ENCODE data around the gene RABGEF1. TPM values are rescaled to one million over a fixed set of nuclear protein-coding genes. Genes with fewer than 3 reads are reported as not detected.

The RABGEF1 gene
- total and polyA plus RNA-seq, 2 experiments from 2014 or later, result 14.7 to 17.5 TPM

DNA sequence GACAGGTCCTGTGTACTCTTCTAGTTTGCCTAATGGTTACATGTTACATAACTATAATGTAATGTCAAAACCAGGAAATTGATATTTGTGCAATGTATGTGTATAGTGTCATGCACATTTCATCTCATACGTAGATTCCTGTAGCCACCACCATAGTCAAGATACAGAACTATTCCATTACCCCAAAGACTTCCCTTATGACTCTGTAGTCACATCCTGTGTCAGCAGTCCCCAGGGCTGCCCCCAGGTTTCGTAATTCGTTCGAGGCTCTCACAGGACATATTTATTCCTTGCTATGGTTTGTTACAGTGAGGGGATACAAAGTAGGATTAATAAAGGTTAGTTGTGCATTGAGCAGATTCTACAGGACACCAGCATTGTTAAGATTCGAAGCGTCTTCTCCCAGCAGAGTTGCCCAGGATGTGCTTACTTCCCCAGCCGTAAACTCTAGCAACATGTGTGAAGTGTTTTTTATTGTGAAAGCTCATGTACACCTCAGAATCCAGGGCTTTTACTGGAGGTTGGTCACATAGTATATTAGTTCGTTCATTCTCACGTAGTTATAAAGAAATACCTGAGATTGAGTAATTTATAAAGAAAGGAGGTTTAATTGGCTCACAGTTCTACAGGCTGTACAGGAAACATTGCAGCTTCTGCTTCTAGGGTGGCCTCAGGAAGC lies 18.6 kb downstream of the RABGEF1 start:
- Histone ChIP-seq H3F3A (replicated peaks; ENCODE audit: low read depth) (no peaks in the 10 kb centered on the region), H4K20me1 (replicated peaks; ENCODE audit: insufficient read depth) (peaks cover 10% of the 10 kb centered on the region), H3K4me2 (no peak overlapping the region), H2AFZ (no peak overlapping the region), H3K9me2 (ENCODE audit: insufficient read depth) (no peaks in the 10 kb centered on the region), H3K27me3 (ENCODE audit: insufficient read depth) (no peaks in the 10 kb centered on the region), H3K4me3 (no peak overlapping the region), H3K79me2 (replicated peaks; ENCODE audit: insufficient read depth) (peaks cover 42% of the 10 kb centered on the region), H3K27ac (ENCODE audit: low read depth) (no peak overlapping the region), H3K4me1 (ENCODE audit: insufficient read depth) (no peaks in the 10 kb centered on the region), H3K36me3 (ENCODE audit: insufficient read depth) (no peaks in the 10 kb centered on the region)
- TF ChIP-seq, protein P1, sequence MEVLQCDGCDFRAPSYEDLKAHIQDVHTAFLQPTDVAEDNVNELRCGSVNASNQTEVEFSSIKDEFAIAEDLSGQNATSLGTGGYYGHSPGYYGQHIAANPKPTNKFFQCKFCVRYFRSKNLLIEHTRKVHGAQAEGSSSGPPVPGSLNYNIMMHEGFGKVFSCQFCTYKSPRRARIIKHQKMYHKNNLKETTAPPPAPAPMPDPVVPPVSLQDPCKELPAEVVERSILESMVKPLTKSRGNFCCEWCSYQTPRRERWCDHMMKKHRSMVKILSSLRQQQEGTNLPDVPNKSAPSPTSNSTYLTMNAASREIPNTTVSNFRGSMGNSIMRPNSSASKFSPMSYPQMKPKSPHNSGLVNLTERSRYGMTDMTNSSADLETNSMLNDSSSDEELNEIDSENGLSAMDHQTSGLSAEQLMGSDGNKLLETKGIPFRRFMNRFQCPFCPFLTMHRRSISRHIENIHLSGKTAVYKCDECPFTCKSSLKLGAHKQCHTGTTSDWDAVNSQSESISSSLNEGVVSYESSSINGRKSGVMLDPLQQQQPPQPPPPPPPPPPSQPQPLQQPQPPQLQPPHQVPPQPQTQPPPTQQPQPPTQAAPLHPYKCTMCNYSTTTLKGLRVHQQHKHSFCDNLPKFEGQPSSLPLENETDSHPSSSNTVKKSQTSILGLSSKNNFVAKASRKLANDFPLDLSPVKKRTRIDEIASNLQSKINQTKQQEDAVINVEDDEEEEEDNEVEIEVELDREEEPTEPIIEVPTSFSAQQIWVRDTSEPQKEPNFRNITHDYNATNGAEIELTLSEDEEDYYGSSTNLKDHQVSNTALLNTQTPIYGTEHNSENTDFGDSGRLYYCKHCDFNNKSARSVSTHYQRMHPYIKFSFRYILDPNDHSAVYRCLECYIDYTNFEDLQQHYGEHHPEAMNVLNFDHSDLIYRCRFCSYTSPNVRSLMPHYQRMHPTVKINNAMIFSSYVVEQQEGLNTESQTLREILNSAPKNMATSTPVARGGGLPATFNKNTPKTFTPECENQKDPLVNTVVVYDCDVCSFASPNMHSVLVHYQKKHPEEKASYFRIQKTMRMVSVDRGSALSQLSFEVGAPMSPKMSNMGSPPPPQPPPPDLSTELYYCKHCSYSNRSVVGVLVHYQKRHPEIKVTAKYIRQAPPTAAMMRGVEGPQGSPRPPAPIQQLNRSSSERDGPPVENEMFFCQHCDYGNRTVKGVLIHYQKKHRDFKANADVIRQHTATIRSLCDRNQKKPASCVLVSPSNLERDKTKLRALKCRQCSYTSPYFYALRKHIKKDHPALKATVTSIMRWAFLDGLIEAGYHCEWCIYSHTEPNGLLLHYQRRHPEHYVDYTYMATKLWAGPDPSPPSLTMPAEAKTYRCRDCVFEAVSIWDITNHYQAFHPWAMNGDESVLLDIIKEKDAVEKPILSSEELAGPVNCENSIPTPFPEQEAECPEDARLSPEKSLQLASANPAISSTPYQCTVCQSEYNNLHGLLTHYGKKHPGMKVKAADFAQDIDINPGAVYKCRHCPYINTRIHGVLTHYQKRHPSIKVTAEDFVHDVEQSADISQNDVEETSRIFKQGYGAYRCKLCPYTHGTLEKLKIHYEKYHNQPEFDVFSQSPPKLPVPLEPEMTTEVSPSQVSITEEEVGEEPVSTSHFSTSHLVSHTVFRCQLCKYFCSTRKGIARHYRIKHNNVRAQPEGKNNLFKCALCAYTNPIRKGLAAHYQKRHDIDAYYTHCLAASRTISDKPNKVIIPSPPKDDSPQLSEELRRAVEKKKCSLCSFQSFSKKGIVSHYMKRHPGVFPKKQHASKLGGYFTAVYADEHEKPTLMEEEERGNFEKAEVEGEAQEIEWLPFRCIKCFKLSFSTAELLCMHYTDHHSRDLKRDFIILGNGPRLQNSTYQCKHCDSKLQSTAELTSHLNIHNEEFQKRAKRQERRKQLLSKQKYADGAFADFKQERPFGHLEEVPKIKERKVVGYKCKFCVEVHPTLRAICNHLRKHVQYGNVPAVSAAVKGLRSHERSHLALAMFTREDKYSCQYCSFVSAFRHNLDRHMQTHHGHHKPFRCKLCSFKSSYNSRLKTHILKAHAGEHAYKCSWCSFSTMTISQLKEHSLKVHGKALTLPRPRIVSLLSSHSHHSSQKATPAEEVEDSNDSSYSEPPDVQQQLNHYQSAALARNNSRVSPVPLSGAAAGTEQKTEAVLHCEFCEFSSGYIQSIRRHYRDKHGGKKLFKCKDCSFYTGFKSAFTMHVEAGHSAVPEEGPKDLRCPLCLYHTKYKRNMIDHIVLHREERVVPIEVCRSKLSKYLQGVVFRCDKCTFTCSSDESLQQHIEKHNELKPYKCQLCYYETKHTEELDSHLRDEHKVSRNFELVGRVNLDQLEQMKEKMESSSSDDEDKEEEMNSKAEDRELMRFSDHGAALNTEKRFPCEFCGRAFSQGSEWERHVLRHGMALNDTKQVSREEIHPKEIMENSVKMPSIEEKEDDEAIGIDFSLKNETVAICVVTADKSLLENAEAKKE (CRISPR knock-in tag; IDR thresholded peaks at IDR 0.05), result no peak
- TF ChIP-seq ZNF114 (CRISPR knock-in tag; IDR thresholded peaks at IDR 0.05) (no peak), STAT1 (IDR thresholded peaks at IDR 0.05; ENCODE audit: unreplicated experiment) (no peak), CREB1 (CRISPR knock-in tag; IDR thresholded peaks at IDR 0.05; ENCODE audit: low read depth) (no peak), EZH2phosphoT487 (IDR thresholded peaks at IDR 0.05; ENCODE audit: unreplicated experiment) (no peak), JUNB (IDR thresholded peaks at IDR 0.05; ENCODE audit: unreplicated experiment) (no peak), ZNF331 (CRISPR knock-in tag; IDR thresholded peaks at IDR 0.05; ENCODE audit: low read depth) (no peak), EZH2 (IDR thresholded peaks at IDR 0.05; ENCODE audit: low read depth, unreplicated experiment) (no peak), POLR2AphosphoS5 (IDR thresholded peaks at IDR 0.05; ENCODE audit: low read depth) (no peak), NANOG (IDR thresholded peaks at IDR 0.05; ENCODE audit: borderline replicate concordance) (no peak)
- TF ChIP-seq, protein P2, sequence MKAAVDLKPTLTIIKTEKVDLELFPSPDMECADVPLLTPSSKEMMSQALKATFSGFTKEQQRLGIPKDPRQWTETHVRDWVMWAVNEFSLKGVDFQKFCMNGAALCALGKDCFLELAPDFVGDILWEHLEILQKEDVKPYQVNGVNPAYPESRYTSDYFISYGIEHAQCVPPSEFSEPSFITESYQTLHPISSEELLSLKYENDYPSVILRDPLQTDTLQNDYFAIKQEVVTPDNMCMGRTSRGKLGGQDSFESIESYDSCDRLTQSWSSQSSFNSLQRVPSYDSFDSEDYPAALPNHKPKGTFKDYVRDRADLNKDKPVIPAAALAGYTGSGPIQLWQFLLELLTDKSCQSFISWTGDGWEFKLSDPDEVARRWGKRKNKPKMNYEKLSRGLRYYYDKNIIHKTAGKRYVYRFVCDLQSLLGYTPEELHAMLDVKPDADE (IDR thresholded peaks at IDR 0.05), result no peak
- TF ChIP-seq, protein P3, sequence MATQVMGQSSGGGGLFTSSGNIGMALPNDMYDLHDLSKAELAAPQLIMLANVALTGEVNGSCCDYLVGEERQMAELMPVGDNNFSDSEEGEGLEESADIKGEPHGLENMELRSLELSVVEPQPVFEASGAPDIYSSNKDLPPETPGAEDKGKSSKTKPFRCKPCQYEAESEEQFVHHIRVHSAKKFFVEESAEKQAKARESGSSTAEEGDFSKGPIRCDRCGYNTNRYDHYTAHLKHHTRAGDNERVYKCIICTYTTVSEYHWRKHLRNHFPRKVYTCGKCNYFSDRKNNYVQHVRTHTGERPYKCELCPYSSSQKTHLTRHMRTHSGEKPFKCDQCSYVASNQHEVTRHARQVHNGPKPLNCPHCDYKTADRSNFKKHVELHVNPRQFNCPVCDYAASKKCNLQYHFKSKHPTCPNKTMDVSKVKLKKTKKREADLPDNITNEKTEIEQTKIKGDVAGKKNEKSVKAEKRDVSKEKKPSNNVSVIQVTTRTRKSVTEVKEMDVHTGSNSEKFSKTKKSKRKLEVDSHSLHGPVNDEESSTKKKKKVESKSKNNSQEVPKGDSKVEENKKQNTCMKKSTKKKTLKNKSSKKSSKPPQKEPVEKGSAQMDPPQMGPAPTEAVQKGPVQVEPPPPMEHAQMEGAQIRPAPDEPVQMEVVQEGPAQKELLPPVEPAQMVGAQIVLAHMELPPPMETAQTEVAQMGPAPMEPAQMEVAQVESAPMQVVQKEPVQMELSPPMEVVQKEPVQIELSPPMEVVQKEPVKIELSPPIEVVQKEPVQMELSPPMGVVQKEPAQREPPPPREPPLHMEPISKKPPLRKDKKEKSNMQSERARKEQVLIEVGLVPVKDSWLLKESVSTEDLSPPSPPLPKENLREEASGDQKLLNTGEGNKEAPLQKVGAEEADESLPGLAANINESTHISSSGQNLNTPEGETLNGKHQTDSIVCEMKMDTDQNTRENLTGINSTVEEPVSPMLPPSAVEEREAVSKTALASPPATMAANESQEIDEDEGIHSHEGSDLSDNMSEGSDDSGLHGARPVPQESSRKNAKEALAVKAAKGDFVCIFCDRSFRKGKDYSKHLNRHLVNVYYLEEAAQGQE (IDR thresholded peaks at IDR 0.05; ENCODE audit: unreplicated experiment), result no peak
- TF ChIP-seq, protein P4, sequence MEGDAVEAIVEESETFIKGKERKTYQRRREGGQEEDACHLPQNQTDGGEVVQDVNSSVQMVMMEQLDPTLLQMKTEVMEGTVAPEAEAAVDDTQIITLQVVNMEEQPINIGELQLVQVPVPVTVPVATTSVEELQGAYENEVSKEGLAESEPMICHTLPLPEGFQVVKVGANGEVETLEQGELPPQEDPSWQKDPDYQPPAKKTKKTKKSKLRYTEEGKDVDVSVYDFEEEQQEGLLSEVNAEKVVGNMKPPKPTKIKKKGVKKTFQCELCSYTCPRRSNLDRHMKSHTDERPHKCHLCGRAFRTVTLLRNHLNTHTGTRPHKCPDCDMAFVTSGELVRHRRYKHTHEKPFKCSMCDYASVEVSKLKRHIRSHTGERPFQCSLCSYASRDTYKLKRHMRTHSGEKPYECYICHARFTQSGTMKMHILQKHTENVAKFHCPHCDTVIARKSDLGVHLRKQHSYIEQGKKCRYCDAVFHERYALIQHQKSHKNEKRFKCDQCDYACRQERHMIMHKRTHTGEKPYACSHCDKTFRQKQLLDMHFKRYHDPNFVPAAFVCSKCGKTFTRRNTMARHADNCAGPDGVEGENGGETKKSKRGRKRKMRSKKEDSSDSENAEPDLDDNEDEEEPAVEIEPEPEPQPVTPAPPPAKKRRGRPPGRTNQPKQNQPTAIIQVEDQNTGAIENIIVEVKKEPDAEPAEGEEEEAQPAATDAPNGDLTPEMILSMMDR (conservative IDR thresholded peaks at IDR 0.05; ENCODE audit: low read depth in 2 of 2), result no peak
- Mint-ChIP-seq H3K4me1 (no peaks in the 10 kb centered on the region), H3K4me3 (no peak overlapping the region), H3K36me3 (ENCODE audit: low read depth) (peaks cover 9% of the 10 kb centered on the region; the same call in 2 of the 3 replicates), H3K27me3 (ENCODE audit: insufficient read depth, low read depth, poor library complexity) (peaks cover 3% of the 10 kb centered on the region), H3K27ac (no peak overlapping the region), H3K9me3 (peaks cover 8% of the 10 kb centered on the region)
- ATAC-seq, result no peak
- no peak for DNase-seq (ENCODE audit: low spot score)
